Karpas-422 (cell line): ENCODE measurements around the gene DAP. TPM values are rescaled to one million over a fixed set of nuclear protein-coding genes. Genes with fewer than 3 reads are reported as not detected.

Experiments used
- DNase-seq: peaks from one replicate; pipeline ENCODE4 v3.0.0-alpha.2; 2015
- H2AFZ ChIP-seq: fragments of 200-600 bp; sonication (generic); 2 replicates; pipeline ENCODE4 v1.6.1; 2014; ENCODE audit warnings: antibody characterized with exemption, low read length, mixed read lengths
- H3K27ac ChIP-seq: fragments of 200-600 bp; sonication (generic); 2 replicates; pipeline ENCODE4 v1.5.1; 2014; ENCODE audit warnings: mild to moderate bottlenecking, low read length, moderate library complexity
- H3K27me3 ChIP-seq: fragments of 200-600 bp; sonication (generic); 2 replicates; pipeline ENCODE4 v1.6.1; 2014; ENCODE audit warnings: low read length, mixed read lengths
- H3K36me3 ChIP-seq: fragments of 200-600 bp; sonication (generic); 2 replicates; pipeline ENCODE4 v1.6.1; 2014; ENCODE audit warnings: low read length, mixed read lengths; ENCODE audit not compliant: insufficient read depth
- H3K4me1 ChIP-seq: fragments of 200-600 bp; sonication (generic); 2 replicates; pipeline ENCODE4 v1.6.1; 2014; ENCODE audit warnings: mild to moderate bottlenecking, low read length, mixed read lengths
- H3K4me2 ChIP-seq: fragments of 200-600 bp; sonication (generic); 2 replicates; pipeline ENCODE4 v1.6.1; 2014; ENCODE audit warnings: low read length, low read depth, mild to moderate bottlenecking; ENCODE audit not compliant: poor library complexity, severe bottlenecking
- H3K4me3 ChIP-seq: fragments of 200-600 bp; sonication (generic); 2 replicates; pipeline ENCODE4 v1.5.1; 2014; ENCODE audit warnings: mild to moderate bottlenecking, antibody characterized with exemption, low read length, mixed read lengths
- H3K79me2 ChIP-seq: fragments of 200-600 bp; sonication (generic); 2 replicates; pipeline ENCODE4 v1.6.1; 2014; ENCODE audit warnings: mild to moderate bottlenecking, low read length, mixed read lengths
- H3K9ac ChIP-seq: fragments of 200-600 bp; sonication (generic); 2 replicates; pipeline ENCODE4 v1.6.0; 2014; ENCODE audit warnings: low read length
- H3K9me2 ChIP-seq: fragments of 200-600 bp; sonication (generic), shearing (Covaris generic); replicated peaks from 2 replicates; pipeline ENCODE4 v1.6.0; 2014; ENCODE audit warnings: mild to moderate bottlenecking, low read length, moderate library complexity; ENCODE audit not compliant: insufficient read depth
- H3K9me3 ChIP-seq: fragments of 300-700, 200-600 bp; sonication (generic); 2 replicates; pipeline ENCODE4 v1.6.1; 2014; ENCODE audit warnings: low read length, mixed read lengths
- H4K20me1 ChIP-seq: fragments of 200-600 bp; sonication (generic); 2 replicates; pipeline ENCODE4 v1.6.1; 2014; ENCODE audit warnings: mild to moderate bottlenecking, antibody characterized with exemption, low read length, low read depth; ENCODE audit not compliant: insufficient read depth
- total RNA-seq: library from RNA; depleted of rRNA; stranded (reverse); fragments of >200 nt; shearing (Covaris generic); gene quantifications from 2 replicates; pipeline ENCODE4 v1.2.3, GENCODE V29; 2014; ENCODE audit warnings: low replicate concordance

Gene DAP
- total RNA-seq, 1 experiment from 2014 or later, result 42.6 TPM

DNA sequence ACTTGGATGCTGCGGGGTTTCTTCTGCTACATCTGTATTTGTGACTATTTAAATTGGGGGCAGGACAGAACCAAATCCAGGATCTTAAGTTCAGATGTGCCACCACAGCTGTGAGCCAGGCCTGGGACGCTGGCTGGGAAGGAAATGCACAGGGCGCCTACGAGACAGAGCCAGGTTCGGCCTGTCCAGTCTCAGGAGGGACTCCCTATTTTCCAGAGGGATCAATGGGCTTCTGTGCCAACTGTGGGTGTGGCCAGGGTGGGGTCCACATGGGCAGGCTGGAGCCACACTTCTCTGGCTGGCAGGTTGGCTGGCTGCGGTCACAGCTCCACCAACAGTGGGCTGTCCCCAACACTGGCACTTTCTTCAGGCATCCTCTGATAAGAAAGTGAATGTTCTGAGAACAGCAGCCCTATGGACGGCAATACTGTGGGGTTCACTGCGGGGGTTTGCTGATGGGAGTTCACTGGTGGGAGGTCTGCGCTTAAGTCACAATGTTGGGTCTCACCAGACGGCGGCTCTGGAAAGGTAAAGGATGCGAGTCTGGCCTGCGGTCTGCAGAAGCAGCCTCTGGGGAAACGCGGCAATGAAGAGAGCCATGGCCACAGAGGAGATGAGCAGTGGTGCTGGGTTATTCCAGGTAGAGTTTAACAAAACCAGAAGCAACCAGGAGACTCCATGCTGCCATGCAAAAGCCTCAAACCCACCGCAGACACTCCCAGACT lies 78.1 kb downstream of the DAP start:
- H4K20me1 ChIP-seq, result no peaks in the 10 kb centered on the region; the same call in 1 of the 2 replicates

DNA sequence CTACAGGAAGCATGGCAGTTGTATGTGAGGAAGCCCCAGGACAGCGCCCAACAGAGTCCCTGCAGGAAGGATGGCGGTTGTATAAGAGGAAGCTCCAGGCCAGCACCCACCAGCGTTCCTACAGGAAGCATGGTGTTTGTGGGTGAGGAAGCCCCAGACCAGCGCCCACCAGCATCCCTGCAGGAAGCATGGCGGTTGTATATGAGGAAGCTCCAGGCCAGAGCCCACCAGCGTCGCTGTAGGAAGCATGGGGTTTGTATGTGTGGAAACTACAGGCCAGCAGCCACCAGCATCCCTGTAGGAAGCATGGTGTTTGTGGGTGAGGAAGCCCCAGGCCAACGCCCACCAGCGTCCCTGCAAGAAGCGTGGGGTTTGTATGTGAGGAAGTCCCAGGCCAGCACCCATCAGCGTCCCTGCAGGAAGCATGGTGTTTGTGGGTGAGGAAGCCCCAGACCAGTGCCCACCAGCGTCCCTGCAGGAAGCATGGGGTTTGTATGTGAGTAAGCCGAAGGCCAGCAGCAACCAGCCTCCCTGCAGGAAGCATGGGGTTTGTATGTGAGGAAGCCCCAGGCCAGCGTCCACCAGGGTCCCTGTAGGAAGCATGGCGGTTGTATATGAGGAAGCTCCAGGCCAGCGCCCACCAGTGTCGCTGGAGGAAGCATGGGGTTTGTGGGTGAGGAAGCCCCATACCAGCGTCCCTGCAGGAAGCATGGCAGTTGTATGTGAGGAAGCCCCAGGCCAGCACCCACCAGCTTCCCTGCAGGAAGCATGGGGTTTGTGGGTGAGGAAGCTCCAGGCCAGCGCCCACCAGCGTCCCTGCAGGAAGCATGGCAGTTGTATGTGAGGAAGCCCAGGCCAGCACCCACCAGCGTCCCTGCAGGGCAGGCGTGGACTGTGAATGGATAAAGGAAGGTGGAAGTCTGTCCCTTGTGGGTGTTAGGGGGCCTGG lies 79.0 kb downstream of the DAP start:
- H3K79me2 ChIP-seq, result peaks cover 20% of the 10 kb centered on the region; the same call in 1 of the 2 replicates
- H3K4me3 ChIP-seq, result no peak overlapping the region
- H2AFZ ChIP-seq, result no peak overlapping the region
- H3K4me1 ChIP-seq, result no peaks in the 10 kb centered on the region
- H4K20me1 ChIP-seq, result no peaks in the 10 kb centered on the region; the same call in 1 of the 2 replicates
- H3K4me2 ChIP-seq, result no peak overlapping the region
- no peak for DNase-seq
- no peaks in the 10 kb centered on the region for H3K9me2 ChIP-seq
- no peaks in the 10 kb centered on the region for H3K9me3 ChIP-seq
- H3K27ac ChIP-seq, result no peak overlapping the region
- no peaks in the 10 kb centered on the region for H3K27me3 ChIP-seq
- H3K9ac ChIP-seq, result no peak overlapping the region
- H3K36me3 ChIP-seq, result peaks cover 38% of the 10 kb centered on the region

More for the DNA sequence above, 78.1 kb downstream of the DAP start:
- no peak overlapping the region for H3K4me2 ChIP-seq
- H3K79me2 ChIP-seq, result peaks cover 20% of the 10 kb centered on the region; the same call in 1 of the 2 replicates
- H3K9me2 ChIP-seq, result no peaks in the 10 kb centered on the region
- no peaks in the 10 kb centered on the region for H3K9me3 ChIP-seq
- no peak overlapping the region for H3K9ac ChIP-seq
- no peaks in the 10 kb centered on the region for H3K4me1 ChIP-seq
- DNase-seq, result no peak
- H3K27me3 ChIP-seq, result no peaks in the 10 kb centered on the region
- H3K4me3 ChIP-seq, result no peak overlapping the region
- no peak overlapping the region for H3K27ac ChIP-seq
- peaks cover 31% of the 10 kb centered on the region for H3K36me3 ChIP-seq
- no peak overlapping the region for H2AFZ ChIP-seq

DNA sequence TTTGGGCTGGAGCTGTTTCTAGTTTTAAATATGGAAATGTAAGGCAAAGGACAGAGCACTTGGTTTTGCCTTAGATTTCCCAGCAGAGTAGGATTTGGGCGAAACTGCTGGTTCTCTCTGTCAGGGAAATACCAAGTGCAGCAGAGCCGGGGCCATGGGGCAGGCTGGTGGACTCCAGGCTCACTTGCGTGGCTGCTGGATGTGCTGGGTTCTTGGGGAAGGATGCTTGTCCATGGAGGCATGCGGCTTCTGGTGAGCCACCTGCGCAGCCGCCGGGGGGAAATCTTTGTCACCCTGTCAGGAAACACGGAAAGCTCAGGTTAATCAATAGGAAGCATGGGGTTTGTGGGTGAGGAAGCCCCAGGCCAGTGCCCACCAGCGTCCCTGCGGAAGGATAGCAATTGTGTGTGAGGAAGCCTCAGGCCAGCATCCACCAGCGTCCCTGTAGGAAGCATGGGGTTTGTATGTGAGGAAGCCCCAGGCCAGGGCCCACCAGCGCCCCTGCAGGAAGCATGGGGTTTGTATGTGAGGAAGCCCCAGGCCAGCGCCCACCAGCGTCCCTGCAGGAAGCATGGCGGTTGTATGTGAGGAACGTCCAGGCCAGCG lies 80.1 kb downstream of the DAP start:
- Histone ChIP-seq H3K9me2 (no peaks in the 10 kb centered on the region), H3K79me2 (peaks cover 10% of the 10 kb centered on the region; the same call in 1 of the 2 replicates), H2AFZ (no peak overlapping the region), H3K4me1 (no peaks in the 10 kb centered on the region), H3K27me3 (no peaks in the 10 kb centered on the region), H3K9ac (no peak overlapping the region), H3K4me3 (no peak overlapping the region), H3K36me3 (peaks cover 38% of the 10 kb centered on the region), H3K4me2 (no peak overlapping the region), H3K27ac (no peak overlapping the region), H3K9me3 (no peaks in the 10 kb centered on the region), H4K20me1 (no peaks in the 10 kb centered on the region; the same call in 1 of the 2 replicates)
- DNase-seq, result no peak

DNA sequence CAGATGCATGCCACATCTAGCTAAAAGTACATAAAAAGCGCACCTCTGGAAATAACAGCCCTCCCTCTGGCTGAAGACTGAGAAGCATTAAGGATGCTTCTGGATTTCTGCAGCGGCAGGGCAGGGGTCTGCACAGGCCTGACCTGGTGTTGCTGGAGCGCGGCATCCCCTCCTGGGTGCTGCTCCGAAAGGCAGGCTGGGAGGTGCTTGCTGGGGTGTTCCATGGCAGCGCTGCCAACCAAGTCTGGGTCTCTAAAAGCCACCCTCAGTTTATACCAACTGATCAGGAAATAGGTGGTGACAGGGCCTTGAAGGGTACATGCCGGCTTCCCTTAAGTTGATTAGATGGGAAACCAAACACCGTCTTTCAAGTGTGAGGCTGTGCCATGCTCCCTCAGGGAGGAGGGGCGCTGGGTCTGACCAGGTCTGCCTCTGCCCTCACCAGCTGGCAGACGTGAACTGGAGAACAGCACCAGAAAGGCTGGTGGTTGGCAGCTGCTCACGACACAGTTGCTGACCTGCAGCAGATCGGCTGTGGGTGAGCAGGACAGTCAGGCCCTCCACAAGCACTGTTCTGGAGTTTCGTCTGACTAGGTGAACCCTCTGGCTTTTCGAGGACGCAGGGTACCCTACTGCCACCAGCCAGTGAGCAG lies 81.6 kb downstream of the DAP start:
- H2AFZ ChIP-seq, result no peak overlapping the region
- H3K9ac ChIP-seq, result no peak overlapping the region
- H3K4me1 ChIP-seq, result no peaks in the 10 kb centered on the region
- H3K79me2 ChIP-seq, result no peaks in the 10 kb centered on the region
- no peak overlapping the region for H3K4me2 ChIP-seq
- no peaks in the 10 kb centered on the region for H3K27me3 ChIP-seq
- H3K4me3 ChIP-seq, result no peak overlapping the region
- H3K36me3 ChIP-seq, result peaks cover 34% of the 10 kb centered on the region
- H3K9me2 ChIP-seq, result no peaks in the 10 kb centered on the region
- no peak for DNase-seq
- H3K27ac ChIP-seq, result no peak overlapping the region
- no peaks in the 10 kb centered on the region for H3K9me3 ChIP-seq
- no peaks in the 10 kb centered on the region for H4K20me1 ChIP-seq

DNA sequence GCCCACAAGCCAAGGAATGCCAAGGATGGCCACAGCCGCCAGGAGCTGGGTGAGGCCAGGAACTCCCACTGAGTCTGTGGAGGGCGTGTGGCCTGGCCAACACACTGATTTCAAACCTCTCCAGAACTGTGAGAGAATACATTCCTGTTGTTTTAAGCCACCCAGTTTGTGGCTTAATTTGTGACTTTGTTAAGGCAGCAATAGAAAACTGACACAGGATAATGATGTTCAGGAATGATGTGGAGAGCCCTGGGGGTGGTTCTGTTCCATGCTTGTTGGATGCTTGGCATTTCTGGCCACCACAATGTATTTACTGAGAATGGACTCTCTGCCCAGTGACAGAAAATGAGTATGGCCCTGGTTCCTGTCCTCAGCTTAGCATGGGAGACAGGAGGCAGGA lies 82.8 kb downstream of the DAP start:
- Histone ChIP-seq H3K27me3 (no peaks in the 10 kb centered on the region), H3K9me2 (no peaks in the 10 kb centered on the region), H4K20me1 (no peaks in the 10 kb centered on the region), H3K27ac (no peak overlapping the region), H3K9me3 (no peaks in the 10 kb centered on the region), H3K9ac (no peak overlapping the region), H3K36me3 (peaks cover 34% of the 10 kb centered on the region), H3K79me2 (no peaks in the 10 kb centered on the region), H3K4me1 (no peaks in the 10 kb centered on the region), H2AFZ (no peak overlapping the region), H3K4me3 (no peak overlapping the region), H3K4me2 (no peak overlapping the region)
- no peak for DNase-seq

DNA sequence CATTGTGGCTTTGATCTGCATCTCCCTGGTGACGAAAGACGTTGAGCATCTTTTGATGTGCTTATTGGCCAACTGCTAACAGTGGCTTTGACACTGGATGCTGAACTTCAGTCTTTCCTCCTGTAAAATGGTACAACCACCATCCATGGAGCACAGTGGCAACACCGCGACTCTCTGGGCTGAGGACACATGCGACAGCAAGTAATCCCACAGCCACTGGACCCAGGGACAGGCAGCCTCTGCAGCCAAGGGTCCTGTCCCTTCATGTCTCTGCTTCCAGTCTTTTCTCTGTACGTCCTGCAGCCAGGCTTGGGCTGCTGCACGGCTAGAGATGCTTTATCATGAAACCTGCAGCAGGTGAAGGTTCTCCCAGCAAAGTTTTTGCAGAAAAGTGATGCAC lies 83.5 kb downstream of the DAP start:
- no peak overlapping the region for H3K4me3 ChIP-seq
- no peak overlapping the region for H3K27ac ChIP-seq
- no peaks in the 10 kb centered on the region for H3K9me3 ChIP-seq
- no peaks in the 10 kb centered on the region for H3K9me2 ChIP-seq
- H3K4me2 ChIP-seq, result no peak overlapping the region
- no peaks in the 10 kb centered on the region for H4K20me1 ChIP-seq
- no peaks in the 10 kb centered on the region for H3K27me3 ChIP-seq
- DNase-seq, result no peak
- H2AFZ ChIP-seq, result no peak overlapping the region
- H3K4me1 ChIP-seq, result no peaks in the 10 kb centered on the region
- peaks cover 30% of the 10 kb centered on the region for H3K36me3 ChIP-seq
- no peak overlapping the region for H3K9ac ChIP-seq
- H3K79me2 ChIP-seq, result no peaks in the 10 kb centered on the region

DNA sequence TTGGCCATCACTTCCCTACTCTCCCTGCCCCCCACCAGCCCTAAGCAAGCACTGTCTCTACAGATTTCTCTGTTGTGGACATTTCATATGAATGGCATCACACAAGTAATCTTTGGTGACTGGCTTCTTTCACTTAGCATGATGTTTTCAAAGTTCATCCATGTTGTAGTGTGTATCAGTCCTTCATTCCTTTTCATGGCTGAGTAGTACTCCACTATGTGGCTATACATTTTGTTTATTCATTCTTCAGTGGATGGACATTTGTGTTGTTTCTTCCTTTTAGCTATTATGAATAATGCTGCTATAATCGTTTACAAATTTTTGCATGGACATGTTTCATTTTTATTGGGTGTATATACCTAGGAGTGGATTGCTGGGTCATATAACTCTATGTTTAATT lies 84.1 kb downstream of the DAP start:
- Histone ChIP-seq H2AFZ (no peak overlapping the region), H3K27me3 (no peaks in the 10 kb centered on the region), H3K36me3 (peaks cover 30% of the 10 kb centered on the region), H3K4me1 (no peaks in the 10 kb centered on the region), H3K9me3 (no peaks in the 10 kb centered on the region), H3K4me2 (no peak overlapping the region), H3K9ac (no peak overlapping the region), H3K9me2 (no peaks in the 10 kb centered on the region), H4K20me1 (no peaks in the 10 kb centered on the region), H3K27ac (no peak overlapping the region), H3K79me2 (no peaks in the 10 kb centered on the region), H3K4me3 (no peak overlapping the region)
- no peak for DNase-seq
